Endothelial cell (in vitro differentiated cells): ENCODE measurements around the gene C3orf18. TPM values are rescaled to one million over a fixed set of nuclear protein-coding genes. Genes with fewer than 3 reads are reported as not detected.

Experiments used
- DNase-seq: peaks from one replicate; pipeline ENCODE4 v3.0.0; 2021; ENCODE audit warnings: low spot score
- H3K27ac Mint-ChIP-seq: one replicate; pipeline ENCODE4 v1.8.0; 2021; ENCODE audit warnings: mixed read lengths, inconsistent platforms; ENCODE audit not compliant: unreplicated experiment
- H3K27me3 Mint-ChIP-seq: one replicate; pipeline ENCODE4 v1.8.0; 2021; ENCODE audit warnings: mild to moderate bottlenecking, moderate library complexity, mixed read lengths, inconsistent platforms; ENCODE audit not compliant: unreplicated experiment
- H3K36me3 Mint-ChIP-seq: one replicate; pipeline ENCODE4 v1.8.0; 2021; ENCODE audit warnings: mild to moderate bottlenecking, low read depth, mixed read lengths, inconsistent platforms; ENCODE audit not compliant: unreplicated experiment
- H3K4me1 Mint-ChIP-seq: one replicate; pipeline ENCODE4 v1.8.0; 2021; ENCODE audit warnings: mild to moderate bottlenecking, mixed read lengths, inconsistent platforms; ENCODE audit not compliant: unreplicated experiment
- H3K4me3 Mint-ChIP-seq: one replicate; pipeline ENCODE4 v1.8.0; 2021; ENCODE audit warnings: mild to moderate bottlenecking, mixed read lengths, inconsistent platforms; ENCODE audit not compliant: unreplicated experiment
- H3K9me3 Mint-ChIP-seq: one replicate; pipeline ENCODE4 v1.8.0; 2021; ENCODE audit warnings: mixed read lengths, inconsistent platforms; ENCODE audit not compliant: unreplicated experiment
- CTCF ChIP-seq: fragments of 200-600 bp; sonication (generic); IDR thresholded peaks from one replicate; pipeline ENCODE4 v1.5.0; 2021; ENCODE audit warnings: antibody characterized with exemption; ENCODE audit not compliant: unreplicated experiment
- total RNA-seq: library from RNA; stranded (reverse); fragmentation: NEBNext Ultra II Directional; extraction: Animal tissue kit (Norgen Biotek cat#: 25700); gene quantifications from one replicate; pipeline ENCODE4 v1.2.1, GENCODE V29; 2021; ENCODE audit not compliant: unreplicated experiment

The C3orf18 gene
- total RNA-seq, 1 donor from 2014 or later = 4.0 TPM

DNA sequence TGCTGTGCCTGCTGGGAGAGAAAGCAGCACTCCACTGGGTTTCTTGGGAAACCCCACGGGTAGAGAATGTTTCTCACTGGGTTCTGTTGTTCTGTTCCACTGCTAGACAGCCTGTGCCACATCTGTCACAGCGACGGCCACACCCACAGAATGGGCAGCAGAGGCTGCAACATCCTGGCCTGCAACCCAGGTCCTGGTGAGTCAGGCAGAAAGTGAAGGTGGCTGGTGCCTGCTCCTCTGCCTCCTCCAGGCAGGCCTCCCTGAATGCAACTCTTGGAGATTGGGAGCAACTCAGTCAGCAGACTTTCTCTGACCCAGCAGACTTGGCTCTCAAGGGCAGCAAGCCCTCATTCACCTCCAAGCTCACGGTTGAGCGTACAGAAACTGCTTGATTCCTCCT, 13.0 kb downstream of the C3orf18 start:
- Mint-ChIP-seq H3K27me3 (peaks cover 8% of the 10 kb centered on the region), H3K27ac (no peak overlapping the region), H3K36me3 (no peaks in the 10 kb centered on the region), H3K9me3 (no peaks in the 10 kb centered on the region), H3K4me1 (no peaks in the 10 kb centered on the region), H3K4me3 (no peak overlapping the region)
- DNase-seq = no peak
- TF ChIP-seq CTCF = no peak

DNA sequence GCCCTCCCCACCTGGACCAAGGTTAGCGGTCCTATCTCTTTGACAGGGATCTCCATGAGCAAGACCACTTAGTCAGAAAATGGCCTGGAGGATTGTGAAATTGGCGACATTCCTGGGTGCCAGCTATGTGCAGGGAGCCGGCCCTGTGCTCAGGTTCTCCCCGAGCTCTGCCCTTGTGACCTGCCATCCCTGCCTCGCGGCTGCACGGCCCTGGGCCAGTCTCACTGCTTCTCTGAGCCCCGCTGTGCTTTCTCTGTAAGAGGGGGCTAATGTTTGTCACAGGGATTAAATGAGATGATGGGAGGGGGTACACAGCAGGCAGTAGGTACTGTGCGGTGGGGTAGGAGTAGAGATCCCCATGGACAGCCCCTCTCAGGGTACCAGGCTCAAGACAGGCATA, 14.9 kb downstream of the C3orf18 start:
- Mint-ChIP-seq H3K36me3 (no peaks in the 10 kb centered on the region), H3K27me3 (peaks cover 6% of the 10 kb centered on the region), H3K9me3 (no peaks in the 10 kb centered on the region), H3K27ac (no peak overlapping the region), H3K4me1 (no peaks in the 10 kb centered on the region), H3K4me3 (no peak overlapping the region)
- DNase-seq = no peak
- TF ChIP-seq CTCF = no peak

- Mint-ChIP-seq H3K27me3 (peaks cover 6% of the 10 kb centered on the region), H3K36me3 (no peaks in the 10 kb centered on the region), H3K4me1 (no peaks in the 10 kb centered on the region), H3K27ac (no peak overlapping the region), H3K9me3 (no peaks in the 10 kb centered on the region), H3K4me3 (no peak overlapping the region)
- no peak for DNase-seq
- TF ChIP-seq CTCF = no peak
Measured at GRCh38 chr3:50551681-50552435, 15.7 kb downstream of the C3orf18 start.

- Mint-ChIP-seq H3K4me3 (no peak overlapping the region), H3K9me3 (no peaks in the 10 kb centered on the region), H3K4me1 (no peaks in the 10 kb centered on the region), H3K27ac (no peak overlapping the region), H3K36me3 (no peaks in the 10 kb centered on the region), H3K27me3 (peaks cover 6% of the 10 kb centered on the region)
- no peak for DNase-seq
- TF ChIP-seq CTCF = no peak
Measured at GRCh38 chr3:50551054-50551659, 16.4 kb downstream of the C3orf18 start.

GRCh38 chr3:50550079-50550736, 17.3 kb downstream of the C3orf18 start:
- Mint-ChIP-seq H3K9me3 (no peaks in the 10 kb centered on the region), H3K27me3 (peaks cover 6% of the 10 kb centered on the region), H3K4me1 (no peaks in the 10 kb centered on the region), H3K27ac (no peak overlapping the region), H3K4me3 (no peak overlapping the region), H3K36me3 (no peaks in the 10 kb centered on the region)
- DNase-seq = peak; percentile 79
- peak; percentile 86 for TF ChIP-seq CTCF
